Stimulated activated naive CD8-positive, alpha-beta T cell treated with anti-CD3 and anti-CD28 coated beads, Interleukin-15, Interleukin-2, amounts not matched to agents 100 ng/mL and 50 ng/mL, for 24 hours (primary cell): ENCODE data around the gene CCNE1.

ENCODE experiments used
- H3K27ac Mint-ChIP-seq: one replicate; pipeline ENCODE4 v1.8.0; 2021; ENCODE audit warnings: mild to moderate bottlenecking, mixed read lengths
- H3K27me3 Mint-ChIP-seq: one replicate; pipeline ENCODE4 v1.8.0; 2021; ENCODE audit warnings: mixed read lengths
- H3K36me3 Mint-ChIP-seq: one replicate; pipeline ENCODE4 v1.8.0; 2021; ENCODE audit warnings: low read depth, mixed read lengths
- H3K4me1 Mint-ChIP-seq: one replicate; pipeline ENCODE4 v1.8.0; 2021; ENCODE audit warnings: low read depth, mixed read lengths
- H3K4me3 Mint-ChIP-seq: one replicate; pipeline ENCODE4 v1.8.0; 2021; ENCODE audit warnings: mild to moderate bottlenecking, mixed read lengths
- H3K9me3 Mint-ChIP-seq: one replicate; pipeline ENCODE4 v1.8.0; 2021; ENCODE audit warnings: mixed read lengths

The CCNE1 gene

DNA sequence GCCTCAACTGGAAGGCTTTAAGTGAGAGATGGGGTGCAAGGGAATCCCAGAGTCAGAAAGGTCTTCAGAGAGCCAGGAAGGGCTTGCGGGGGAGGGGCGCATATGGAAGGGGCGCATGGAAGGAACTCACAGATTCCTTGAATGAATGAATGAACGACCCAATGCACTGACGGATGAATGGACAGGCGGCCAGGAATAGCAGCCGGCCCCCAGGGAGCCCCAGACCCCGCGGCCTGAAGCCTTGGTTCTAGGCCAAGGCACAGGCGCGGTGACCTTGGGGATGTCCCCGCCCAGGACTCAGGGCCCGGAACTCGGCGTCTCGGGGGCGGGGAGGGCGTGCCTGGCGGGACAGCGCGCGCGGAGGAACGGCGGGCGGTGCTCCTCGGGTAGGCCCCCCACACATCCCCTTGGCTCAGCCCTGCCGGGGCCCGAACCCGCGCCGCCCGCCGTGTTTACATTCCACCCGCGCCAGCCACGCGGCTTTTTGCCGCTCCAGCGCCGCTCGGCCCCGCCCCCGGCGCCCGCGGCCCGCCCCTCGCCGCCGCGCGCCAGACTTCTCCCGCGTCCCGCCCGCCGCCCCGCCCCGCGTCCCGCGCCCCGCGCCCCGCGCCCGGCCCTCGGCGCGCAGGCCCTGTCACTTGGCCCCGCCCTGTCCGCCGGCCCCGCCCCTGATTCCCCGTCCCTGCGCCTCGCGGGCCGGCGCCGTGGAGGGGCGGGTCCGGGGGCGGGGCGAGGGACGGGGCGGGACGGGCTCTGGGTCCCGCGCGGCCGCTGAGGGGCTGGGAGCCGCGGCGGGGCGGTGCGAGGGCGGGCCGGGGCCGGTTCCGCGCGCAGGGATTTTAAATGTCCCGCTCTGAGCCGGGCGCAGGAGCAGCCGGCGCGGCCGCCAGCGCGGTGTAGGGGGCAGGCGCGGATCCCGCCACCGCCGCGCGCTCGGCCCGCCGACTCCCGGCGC lies at the start of gene CCNE1:
Gene CCNE1 (plus strand): TSS at position 867 of the 955 bp plus-strand sequence. CDS start 565 bp downstream, outside the sequence.
- Mint-ChIP-seq H3K27ac (peak within 1 kb of the TSS; percentile 90), H3K4me3 (peak within 1 kb of the TSS; percentile 89), H3K27me3 (no peaks in the 10 kb centered on the region), H3K4me1 (peaks cover 12% of the 10 kb centered on the region), H3K36me3 (peaks cover 24% of the 10 kb centered on the region), H3K9me3 (no peaks in the 10 kb centered on the region)

DNA sequence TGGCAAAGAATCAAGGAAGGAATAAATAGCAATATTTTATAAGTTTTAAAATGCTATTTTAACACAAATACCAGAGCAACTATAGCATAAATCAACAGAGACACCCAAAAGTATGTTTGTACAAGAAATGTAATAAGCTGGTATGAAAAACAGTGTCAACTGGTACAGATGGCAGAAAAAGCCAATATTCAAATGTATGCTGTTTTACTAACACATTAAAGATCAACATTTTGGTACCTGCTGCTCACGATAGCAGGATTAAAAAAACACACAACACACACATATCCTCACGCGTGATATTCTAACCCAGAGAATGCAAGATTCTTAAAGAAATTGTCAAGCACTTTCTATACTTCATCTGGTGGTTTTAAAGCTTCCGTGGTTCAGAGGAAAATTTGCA lies 48.6 kb upstream of the CCNE1 start:
- Mint-ChIP-seq H3K27me3 (no peaks in the 10 kb centered on the region), H3K9me3 (no peaks in the 10 kb centered on the region), H3K4me3 (no peak overlapping the region), H3K4me1 (peaks cover 4% of the 10 kb centered on the region), H3K27ac (no peak overlapping the region), H3K36me3 (no peaks in the 10 kb centered on the region)

DNA sequence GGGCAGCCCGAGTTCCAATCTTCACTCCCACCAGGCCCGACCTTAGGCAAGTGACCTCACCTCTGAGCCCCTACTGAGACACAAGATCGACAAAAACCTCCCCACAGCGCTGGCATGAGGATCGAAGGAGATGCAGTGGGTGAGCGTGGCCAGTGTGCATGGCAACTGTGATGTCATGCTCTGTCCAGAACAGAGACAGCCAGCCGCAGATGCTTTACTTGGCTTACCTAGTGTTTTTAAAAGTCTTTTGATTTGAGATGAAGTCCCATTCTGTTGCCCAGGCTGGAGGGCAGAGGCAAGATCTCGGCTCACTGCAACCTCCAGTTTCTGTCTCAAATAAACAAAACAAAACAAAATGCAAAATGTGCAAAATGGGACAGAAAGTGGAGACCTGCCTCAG lies 47.4 kb upstream of the CCNE1 start:
- no peaks in the 10 kb centered on the region for H3K36me3 Mint-ChIP-seq
- H3K4me1 Mint-ChIP-seq = peaks cover 4% of the 10 kb centered on the region

DNA sequence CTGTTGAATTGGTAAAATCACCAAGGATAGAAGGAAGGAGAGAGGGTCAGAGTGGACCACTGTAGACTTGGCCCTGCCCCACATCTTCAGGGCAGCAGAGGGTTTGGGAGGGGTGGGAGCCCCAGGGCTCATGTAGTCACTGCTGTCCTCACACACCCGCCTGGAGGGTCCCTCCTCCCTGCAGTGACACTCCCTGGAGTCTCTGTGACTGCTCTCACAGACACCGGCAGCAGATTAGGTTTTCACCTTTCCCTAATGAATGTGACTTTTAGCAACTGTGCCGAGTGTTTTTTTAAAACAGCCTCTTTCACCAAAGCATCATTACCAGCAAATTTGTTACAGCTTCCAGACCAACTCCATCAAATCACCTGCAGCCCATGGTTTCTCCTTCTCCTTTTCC lies 45.7 kb upstream of the CCNE1 start:
- no peaks in the 10 kb centered on the region for H3K9me3 Mint-ChIP-seq

More for the DNA sequence above, 47.4 kb upstream of the CCNE1 start:
- Mint-ChIP-seq H3K4me3 (no peak overlapping the region), H3K27me3 (no peaks in the 10 kb centered on the region), H3K27ac (no peak overlapping the region), H3K9me3 (no peaks in the 10 kb centered on the region)

DNA sequence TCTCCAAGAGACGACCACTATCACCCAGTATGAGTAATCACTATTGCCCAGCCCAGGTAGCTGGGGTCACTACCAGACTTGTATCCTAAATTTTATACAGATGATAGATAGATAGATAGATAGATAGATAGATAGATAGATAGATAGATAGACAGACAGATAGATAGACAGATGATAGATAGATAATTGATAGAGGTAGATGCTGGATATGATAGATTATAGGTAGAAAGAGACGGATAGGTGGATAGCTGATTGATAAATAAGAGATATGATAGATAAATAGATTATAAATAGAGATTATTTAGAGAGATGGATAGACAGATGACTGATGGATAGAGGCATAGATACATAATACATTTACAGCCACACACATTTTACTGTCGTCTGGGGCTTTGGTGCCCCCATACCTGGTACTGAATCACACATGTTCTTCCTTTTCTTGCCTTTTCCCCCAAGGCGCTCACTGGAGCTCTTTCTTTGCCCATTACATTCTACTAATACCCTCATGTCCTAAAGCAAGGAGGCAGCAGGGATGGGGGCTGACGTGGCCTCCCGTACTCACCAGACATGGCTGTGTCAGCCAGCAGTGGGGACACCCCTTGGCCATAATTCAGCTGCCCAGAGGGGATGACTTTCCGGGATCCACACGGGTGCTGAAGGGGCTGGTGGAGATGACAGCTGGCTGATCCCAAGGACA lies 44.6 kb upstream of the CCNE1 start:
- Mint-ChIP-seq H3K27ac (no peak overlapping the region), H3K4me1 (no peaks in the 10 kb centered on the region), H3K27me3 (no peaks in the 10 kb centered on the region), H3K9me3 (no peaks in the 10 kb centered on the region), H3K4me3 (no peak overlapping the region), H3K36me3 (no peaks in the 10 kb centered on the region)

More for the DNA sequence above, 45.7 kb upstream of the CCNE1 start:
- Mint-ChIP-seq H3K4me1 (no peaks in the 10 kb centered on the region), H3K27me3 (no peaks in the 10 kb centered on the region), H3K4me3 (no peak overlapping the region), H3K27ac (no peak overlapping the region), H3K36me3 (no peaks in the 10 kb centered on the region)

DNA sequence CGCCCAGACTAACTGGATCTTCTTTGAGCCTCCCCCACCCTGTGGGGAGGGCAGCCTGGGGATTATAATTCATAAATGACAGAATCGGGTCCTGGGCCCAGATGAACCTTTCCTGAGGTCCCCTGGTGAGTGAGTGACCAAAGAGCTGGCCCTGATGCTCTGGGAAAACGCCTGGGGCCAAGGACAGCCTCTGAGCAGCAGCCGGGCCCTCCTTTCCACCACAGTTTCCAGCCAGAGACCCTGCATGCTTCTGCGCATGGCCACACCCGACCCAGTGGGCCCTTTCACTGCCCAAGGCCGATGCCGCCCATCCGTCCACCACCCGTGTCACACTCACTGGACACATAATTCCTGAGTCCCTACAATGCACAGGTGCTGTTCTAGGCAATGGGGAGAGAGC lies 43.6 kb upstream of the CCNE1 start:
- no peak overlapping the region for H3K27ac Mint-ChIP-seq

DNA sequence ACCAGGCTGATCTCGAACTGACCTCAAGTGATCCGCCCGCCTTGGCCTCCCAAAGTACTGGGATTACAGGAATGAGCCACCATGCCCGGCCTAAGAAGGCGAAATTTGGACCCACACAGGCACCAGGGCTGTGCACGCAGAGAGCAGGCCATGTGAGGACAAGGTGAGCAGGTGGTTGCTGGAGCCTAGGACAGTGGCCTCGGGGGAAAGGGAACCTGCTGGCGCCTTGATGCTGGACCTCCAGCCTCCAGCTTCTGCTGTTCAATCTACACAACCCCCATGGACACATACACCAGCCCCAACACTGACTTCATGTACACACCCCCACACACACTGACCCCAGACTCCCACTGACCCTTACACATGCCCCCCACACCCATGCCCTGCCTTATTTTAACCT lies 41.8 kb upstream of the CCNE1 start:
- Mint-ChIP-seq H3K4me1 (no peaks in the 10 kb centered on the region), H3K27ac (no peak overlapping the region), H3K4me3 (no peak overlapping the region), H3K9me3 (no peaks in the 10 kb centered on the region), H3K36me3 (no peaks in the 10 kb centered on the region), H3K27me3 (no peaks in the 10 kb centered on the region)

More for the DNA sequence above, 43.6 kb upstream of the CCNE1 start:
- H3K9me3 Mint-ChIP-seq = no peaks in the 10 kb centered on the region
- H3K36me3 Mint-ChIP-seq = no peaks in the 10 kb centered on the region
- no peak overlapping the region for H3K4me3 Mint-ChIP-seq
- H3K4me1 Mint-ChIP-seq = no peaks in the 10 kb centered on the region
- no peaks in the 10 kb centered on the region for H3K27me3 Mint-ChIP-seq

DNA sequence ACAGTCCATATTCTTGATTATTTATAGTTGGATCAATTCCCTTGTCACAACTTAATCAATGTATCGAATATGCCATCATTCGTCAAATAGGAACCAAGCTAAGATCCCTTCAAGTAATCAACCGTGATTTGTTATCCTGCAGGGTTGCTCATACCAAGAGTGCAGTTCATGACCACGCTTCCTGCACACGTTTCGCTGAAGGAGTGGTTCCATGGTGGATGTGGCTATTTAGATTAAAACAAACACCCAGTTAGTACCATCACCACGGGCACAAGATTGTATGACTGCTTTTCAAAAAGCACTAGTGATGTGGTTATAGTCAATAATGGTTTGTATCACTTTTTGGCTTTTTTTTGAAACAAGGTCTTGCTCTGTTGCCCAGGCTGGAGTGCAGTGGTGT lies 41.1 kb upstream of the CCNE1 start:
- Mint-ChIP-seq H3K4me1 (no peaks in the 10 kb centered on the region), H3K27ac (no peak overlapping the region), H3K9me3 (no peaks in the 10 kb centered on the region), H3K27me3 (no peaks in the 10 kb centered on the region), H3K36me3 (no peaks in the 10 kb centered on the region), H3K4me3 (no peak overlapping the region)

DNA sequence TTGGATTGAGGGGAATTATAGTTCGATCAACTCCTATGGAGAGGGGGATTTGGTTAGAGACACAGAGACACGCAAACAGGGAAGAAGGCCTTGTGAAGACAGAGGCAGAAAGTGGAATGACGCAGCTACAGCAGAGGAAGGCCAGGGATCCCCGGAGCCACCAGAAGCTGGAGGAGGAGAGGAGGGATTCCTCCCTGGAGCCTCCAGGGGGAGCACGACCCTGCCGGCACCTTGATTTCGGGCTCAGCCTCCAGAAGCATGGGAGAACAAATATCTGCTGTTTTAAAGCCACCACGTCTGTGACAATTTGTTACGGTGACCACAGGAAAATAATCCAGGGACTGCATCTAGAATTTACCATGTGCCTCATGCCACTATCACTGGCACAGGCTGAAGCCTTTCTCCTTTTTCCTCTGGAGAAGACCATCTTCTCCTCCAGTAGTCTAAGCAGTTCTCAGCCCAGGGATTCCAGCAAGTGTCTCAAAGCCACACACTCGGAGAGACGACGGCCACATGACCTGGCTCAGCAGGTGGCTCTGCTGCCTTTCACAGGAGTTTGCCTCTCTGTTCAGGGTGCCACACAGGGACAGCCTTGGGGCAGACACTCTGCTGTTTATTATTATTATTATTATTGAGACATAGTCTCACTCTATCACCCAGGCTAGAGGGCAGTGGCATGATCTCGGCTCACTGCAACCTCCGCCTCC lies 39.9 kb upstream of the CCNE1 start:
- H3K27ac Mint-ChIP-seq = no peak overlapping the region
- H3K36me3 Mint-ChIP-seq = no peaks in the 10 kb centered on the region
- H3K4me1 Mint-ChIP-seq = no peaks in the 10 kb centered on the region
- no peaks in the 10 kb centered on the region for H3K9me3 Mint-ChIP-seq
- no peaks in the 10 kb centered on the region for H3K27me3 Mint-ChIP-seq
- H3K4me3 Mint-ChIP-seq = no peak overlapping the region

DNA sequence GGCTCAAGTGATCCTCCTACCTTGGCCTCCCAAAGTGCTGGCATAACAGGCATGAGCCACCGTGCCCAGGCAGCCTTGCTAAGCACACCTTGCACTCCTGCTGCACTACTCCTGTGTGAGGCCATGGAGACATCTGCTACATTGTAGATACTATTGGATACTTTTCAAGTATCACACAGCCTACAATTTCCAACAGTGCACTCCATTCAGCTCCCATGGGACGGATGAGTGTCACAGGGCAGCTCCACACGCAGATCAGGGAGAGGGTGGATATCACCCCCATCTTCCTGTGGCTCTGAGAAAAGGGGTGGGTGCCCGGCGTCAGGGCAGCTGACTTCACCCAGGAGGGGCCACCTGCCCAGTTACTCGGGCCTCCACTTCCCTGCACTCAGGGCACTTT lies 39.1 kb upstream of the CCNE1 start:
- Mint-ChIP-seq H3K36me3 (no peaks in the 10 kb centered on the region), H3K4me3 (no peak overlapping the region), H3K27ac (no peak overlapping the region), H3K4me1 (no peaks in the 10 kb centered on the region), H3K27me3 (no peaks in the 10 kb centered on the region), H3K9me3 (no peaks in the 10 kb centered on the region)

DNA sequence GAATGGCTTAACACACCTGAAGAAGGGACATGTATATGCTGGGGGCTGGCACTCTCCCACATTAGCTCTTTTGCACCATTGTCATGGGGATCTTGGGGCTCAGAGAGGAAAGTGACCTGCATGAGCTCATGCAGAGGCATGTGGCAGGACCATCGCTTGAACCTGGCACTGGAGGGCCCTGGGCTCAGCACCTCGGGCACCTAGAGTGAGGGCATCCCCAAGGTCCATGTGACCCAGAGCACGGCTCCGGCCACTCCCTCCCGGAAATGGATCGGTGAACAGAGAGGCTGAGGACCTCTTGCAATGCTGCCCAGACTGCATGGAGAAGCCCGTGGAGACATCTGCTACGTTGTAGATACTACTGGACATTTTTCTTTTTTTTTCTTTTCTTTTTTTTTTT lies 38.6 kb upstream of the CCNE1 start:
- H3K36me3 Mint-ChIP-seq = no peaks in the 10 kb centered on the region
- H3K27me3 Mint-ChIP-seq = no peaks in the 10 kb centered on the region
- no peak overlapping the region for H3K4me3 Mint-ChIP-seq
- no peaks in the 10 kb centered on the region for H3K4me1 Mint-ChIP-seq
- H3K9me3 Mint-ChIP-seq = no peaks in the 10 kb centered on the region
- H3K27ac Mint-ChIP-seq = no peak overlapping the region

DNA sequence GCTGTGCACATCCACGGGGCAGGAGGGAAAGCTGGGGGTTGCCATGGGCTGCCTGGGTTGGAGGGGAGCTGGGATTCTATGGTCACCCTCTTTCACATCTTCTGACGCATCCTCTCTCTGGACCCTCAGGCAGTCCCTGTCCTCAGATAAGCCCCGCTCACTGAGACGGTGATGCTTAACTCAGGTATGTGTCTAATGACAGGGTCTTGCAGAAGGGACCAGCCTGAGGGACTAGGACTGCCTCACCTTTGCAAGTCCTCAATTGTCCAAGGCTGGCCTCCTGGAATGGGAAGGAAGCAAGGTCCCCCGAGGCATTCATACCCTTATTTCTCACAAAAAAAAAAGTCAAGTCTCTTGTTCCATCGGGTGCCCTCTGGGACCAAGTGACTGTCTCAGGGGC lies 37.7 kb upstream of the CCNE1 start:
- Mint-ChIP-seq H3K4me1 (no peaks in the 10 kb centered on the region), H3K36me3 (no peaks in the 10 kb centered on the region), H3K4me3 (no peak overlapping the region), H3K27ac (no peak overlapping the region), H3K27me3 (no peaks in the 10 kb centered on the region), H3K9me3 (no peaks in the 10 kb centered on the region)

DNA sequence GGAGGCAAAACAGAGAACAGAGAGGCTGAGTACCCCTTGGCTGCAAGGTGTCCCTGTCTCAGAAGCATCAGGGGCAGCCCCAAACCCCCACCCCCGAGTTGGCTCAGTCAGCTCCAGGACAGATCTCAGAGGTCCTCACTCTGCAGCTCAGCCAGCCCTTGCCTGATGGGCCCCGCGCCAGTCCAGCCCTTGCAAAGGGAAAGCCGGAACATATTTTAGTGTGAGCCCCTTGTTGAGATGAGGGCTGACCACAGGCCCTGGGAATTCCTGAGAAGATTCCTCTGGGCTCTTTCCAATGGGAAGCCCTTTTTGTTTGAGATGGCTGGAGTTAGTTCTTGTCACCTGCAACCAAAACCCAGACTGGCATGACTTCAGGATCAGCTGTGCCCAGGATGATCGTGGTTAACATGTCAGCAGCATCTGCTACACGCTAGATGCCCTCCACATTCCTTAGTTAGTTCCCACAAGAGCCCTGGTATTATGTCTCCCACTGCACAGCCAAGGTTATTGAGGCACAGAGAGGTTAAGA lies 33.9 kb upstream of the CCNE1 start:
- H3K4me1 Mint-ChIP-seq = no peaks in the 10 kb centered on the region
- H3K4me3 Mint-ChIP-seq = no peak overlapping the region
- H3K27me3 Mint-ChIP-seq = no peaks in the 10 kb centered on the region
- H3K36me3 Mint-ChIP-seq = no peaks in the 10 kb centered on the region
- no peaks in the 10 kb centered on the region for H3K9me3 Mint-ChIP-seq
- no peak overlapping the region for H3K27ac Mint-ChIP-seq

DNA sequence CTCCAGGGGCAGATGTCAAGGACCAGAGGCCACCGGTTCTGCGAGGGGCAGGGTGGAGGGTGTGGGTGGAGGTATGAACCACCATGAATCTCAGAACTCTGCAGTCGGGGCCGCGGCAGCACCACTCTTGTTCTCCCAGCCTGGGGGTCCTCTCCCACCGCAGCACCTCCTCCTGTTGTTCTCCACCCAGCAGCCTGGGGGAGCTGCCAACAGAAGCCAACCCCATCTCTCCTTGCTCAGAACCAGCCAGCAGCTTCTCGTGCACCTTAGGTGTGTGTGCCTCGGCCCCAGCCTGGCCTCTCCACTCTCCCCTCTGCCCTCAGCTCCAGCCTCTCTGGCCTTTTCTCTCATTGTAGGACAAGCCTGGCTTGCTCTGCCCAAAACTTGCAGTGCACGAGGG lies 31.9 kb upstream of the CCNE1 start:
- Mint-ChIP-seq H3K4me1 (no peaks in the 10 kb centered on the region), H3K27ac (no peak overlapping the region), H3K36me3 (no peaks in the 10 kb centered on the region), H3K9me3 (no peaks in the 10 kb centered on the region), H3K27me3 (no peaks in the 10 kb centered on the region), H3K4me3 (no peak overlapping the region)
